ENCODE results near the gene IKZF2. TPM values are rescaled to one million over a fixed set of nuclear protein-coding genes. Genes with fewer than 3 reads are reported as not detected.

The IKZF2 gene
- total and polyA plus RNA-seq, 7 donors: 0.29 to 11.6 (median 3.2) TPM

DNA sequence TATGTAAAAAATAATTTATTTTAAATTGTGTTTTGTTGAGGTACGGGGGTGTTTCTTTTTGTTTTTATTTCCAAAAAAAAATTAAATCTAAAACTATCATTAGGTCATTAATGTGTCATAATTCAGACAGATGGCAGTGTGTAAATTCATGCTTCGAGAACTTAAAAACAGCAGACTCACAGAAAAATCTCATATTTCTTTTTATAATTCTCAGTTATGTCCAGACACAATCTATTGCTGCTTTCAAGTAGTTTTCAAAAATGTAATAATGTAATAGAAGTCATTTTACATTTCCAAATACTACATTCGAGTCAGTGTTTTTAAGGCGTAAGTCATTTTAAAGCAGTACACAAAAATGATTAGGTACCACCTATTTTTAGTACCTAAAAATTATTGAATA, 14.3 kb downstream of the IKZF2 start:
- no peak for DNase-seq
- Histone ChIP-seq H3K4me3 (no peak overlapping the region), H3K4me1 (peaks cover 13% of the 10 kb centered on the region), H3K9me3 (no peaks in the 10 kb centered on the region), H3K36me3 (ENCODE audit: insufficient read depth in 1 of 2, low read depth in 1 of 2) (no peaks in the 10 kb centered on the region), H3K27me3 (ENCODE audit: insufficient read depth in 3 of 3, low read length in 2 of 3) (no peaks in the 10 kb centered on the region), H3K27ac (no peak overlapping the region)
- no peak for ATAC-seq
- TF ChIP-seq, protein P1, sequence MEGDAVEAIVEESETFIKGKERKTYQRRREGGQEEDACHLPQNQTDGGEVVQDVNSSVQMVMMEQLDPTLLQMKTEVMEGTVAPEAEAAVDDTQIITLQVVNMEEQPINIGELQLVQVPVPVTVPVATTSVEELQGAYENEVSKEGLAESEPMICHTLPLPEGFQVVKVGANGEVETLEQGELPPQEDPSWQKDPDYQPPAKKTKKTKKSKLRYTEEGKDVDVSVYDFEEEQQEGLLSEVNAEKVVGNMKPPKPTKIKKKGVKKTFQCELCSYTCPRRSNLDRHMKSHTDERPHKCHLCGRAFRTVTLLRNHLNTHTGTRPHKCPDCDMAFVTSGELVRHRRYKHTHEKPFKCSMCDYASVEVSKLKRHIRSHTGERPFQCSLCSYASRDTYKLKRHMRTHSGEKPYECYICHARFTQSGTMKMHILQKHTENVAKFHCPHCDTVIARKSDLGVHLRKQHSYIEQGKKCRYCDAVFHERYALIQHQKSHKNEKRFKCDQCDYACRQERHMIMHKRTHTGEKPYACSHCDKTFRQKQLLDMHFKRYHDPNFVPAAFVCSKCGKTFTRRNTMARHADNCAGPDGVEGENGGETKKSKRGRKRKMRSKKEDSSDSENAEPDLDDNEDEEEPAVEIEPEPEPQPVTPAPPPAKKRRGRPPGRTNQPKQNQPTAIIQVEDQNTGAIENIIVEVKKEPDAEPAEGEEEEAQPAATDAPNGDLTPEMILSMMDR (IDR thresholded peaks at IDR 0.05): no peak
- intact Hi-C loops (cut with DNase I): no loop called here
- 75 to 84% (median 80%) methylated on average over 4 of the region's 4 CpGs for WGBS, 3 donors

DNA sequence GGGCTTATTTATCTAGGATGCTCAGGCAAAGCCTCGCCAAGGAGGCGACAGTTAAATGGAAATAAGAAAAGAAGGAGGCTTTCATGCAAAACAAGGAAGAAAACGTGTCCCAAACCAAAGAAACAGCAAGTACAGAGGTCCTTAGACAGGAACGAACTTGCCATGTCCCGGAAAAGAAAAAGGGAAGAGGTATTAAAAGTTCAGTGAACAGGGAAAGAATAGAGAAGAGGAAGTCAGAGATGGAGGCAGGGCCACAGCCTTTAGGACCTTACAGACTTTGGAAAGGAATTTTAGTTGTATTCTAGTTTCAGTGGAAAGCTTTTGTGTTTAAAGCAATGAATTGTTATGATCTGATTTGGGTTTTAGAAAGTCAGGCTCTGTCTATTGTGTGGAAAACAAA, 22.1 kb downstream of the IKZF2 start:
- Histone ChIP-seq H3K4me1 (peaks cover 27% of the 10 kb centered on the region), H3K9me3 (no peaks in the 10 kb centered on the region), H3K27me3 (ENCODE audit: insufficient read depth in 3 of 3, low read length in 2 of 3) (no peaks in the 10 kb centered on the region), H3K36me3 (ENCODE audit: insufficient read depth in 1 of 2, low read depth in 1 of 2) (no peaks in the 10 kb centered on the region), H3K27ac (no peak overlapping the region), H3K4me3 (no peak overlapping the region)
- intact Hi-C loops (cut with DNase I): no loop called here
- DNase-seq (no peak), ATAC-seq (no peak)
- TF ChIP-seq, protein P1 (IDR thresholded peaks at IDR 0.05): no peak
- WGBS, 3 donors: 82 to 85% (median 84%) methylated on average over 5 of the region's 5 CpGs

DNA sequence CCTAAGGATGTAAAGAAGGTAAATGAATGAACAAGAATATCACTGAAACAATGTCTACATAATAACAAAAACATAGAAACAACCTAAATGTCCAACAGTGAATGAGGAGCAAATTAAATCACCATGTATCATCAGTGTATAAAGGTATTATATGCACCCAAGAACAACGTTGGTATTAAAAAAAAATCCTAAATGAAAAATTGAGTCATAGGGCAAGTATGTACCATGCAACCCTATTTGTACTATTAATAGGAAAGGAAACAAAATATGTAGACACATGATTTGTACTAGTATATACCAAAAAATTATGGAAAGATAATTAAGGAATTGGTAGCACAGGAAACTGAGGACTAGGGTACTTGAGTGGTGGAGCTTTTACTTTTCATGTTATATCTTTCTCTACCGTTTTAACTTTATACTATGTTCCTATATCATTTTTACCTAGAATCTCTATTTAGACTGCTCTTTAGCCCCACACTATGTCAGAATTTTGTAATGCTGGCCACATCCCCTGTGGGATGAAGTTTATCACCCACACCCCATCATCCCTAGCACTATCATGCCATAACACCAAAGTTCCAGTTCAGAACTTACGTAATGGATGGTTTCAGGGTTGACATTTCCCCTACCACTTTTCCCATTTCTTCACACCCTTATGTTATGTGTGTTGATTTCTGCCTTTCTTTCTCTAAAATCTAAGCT, 25.6 kb downstream of the IKZF2 start:
- DNase-seq (no peak), ATAC-seq (peak in 3 of 4 donors; percentile 56 to 80 (median 68))
- TF ChIP-seq, protein P1 (IDR thresholded peaks at IDR 0.05): no peak
- H3K27ac ChIP-seq: no peak overlapping the region
- 59 to 66% (median 64%) methylated on average over 3 of the region's 3 CpGs for WGBS, 3 donors
- peaks cover 50% of the 10 kb centered on the region for H3K4me1 ChIP-seq
- H3K4me3 ChIP-seq: no peak overlapping the region
- H3K36me3 ChIP-seq (ENCODE audit: insufficient read depth in 1 of 2, low read depth in 1 of 2): no peaks in the 10 kb centered on the region
- intact Hi-C loops (cut with DNase I): no loop called here
- H3K9me3 ChIP-seq: no peaks in the 10 kb centered on the region
- no peaks in the 10 kb centered on the region for H3K27me3 ChIP-seq (ENCODE audit: insufficient read depth in 3 of 3, low read length in 2 of 3)

DNA sequence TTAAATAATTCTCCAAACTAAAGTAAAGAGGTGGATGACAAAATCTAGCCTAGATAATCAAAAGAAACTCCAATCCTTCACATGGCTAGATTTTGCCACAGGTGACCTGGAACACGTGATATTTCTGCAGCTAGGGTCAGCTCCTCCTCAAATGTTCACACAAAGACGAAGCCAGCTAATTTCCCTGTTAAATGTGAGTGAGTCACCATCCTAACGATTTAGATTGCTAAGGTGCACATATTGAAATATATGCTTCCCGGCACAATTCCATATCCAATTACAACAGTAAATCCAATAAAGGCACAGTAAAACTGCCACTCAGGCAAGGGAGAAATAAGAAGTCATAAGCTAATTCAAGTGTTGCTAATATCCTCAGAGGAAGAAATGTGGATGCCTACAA, 28.7 kb downstream of the IKZF2 start:
- H3K4me3 ChIP-seq: no peak overlapping the region
- TF ChIP-seq, protein P1 (IDR thresholded peaks at IDR 0.05): no peak
- no peak overlapping the region for H3K27ac ChIP-seq
- no peaks in the 10 kb centered on the region for H3K9me3 ChIP-seq
- DNase-seq: no peak
- ATAC-seq: no peak
- WGBS, 3 donors: 35 to 57% (median 35%) methylated on average over 4 of the region's 4 CpGs
- intact Hi-C loops (cut with DNase I): no loop called here
- no peaks in the 10 kb centered on the region for H3K27me3 ChIP-seq (ENCODE audit: insufficient read depth in 3 of 3, low read length in 2 of 3)
- peaks cover 71% of the 10 kb centered on the region for H3K4me1 ChIP-seq
- H3K36me3 ChIP-seq (ENCODE audit: insufficient read depth in 1 of 2, low read depth in 1 of 2): no peaks in the 10 kb centered on the region

DNA sequence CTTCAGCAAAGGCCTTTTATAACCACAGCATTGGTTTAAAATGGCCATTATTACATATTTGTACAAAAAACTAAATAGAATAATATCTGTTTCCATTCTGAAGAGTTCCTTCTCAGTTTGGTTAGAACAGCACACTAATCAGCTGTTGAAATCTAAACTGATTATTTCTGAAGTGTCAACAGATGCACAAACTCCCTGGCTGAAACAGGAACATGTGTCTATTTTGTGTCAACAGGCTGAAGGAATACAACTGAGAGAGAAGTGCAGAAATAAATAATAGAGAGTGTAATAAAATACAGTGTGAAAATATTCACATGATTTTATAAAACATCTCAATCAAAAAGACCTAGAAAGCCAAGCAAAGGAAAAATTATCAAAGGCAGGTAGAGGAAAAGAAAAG, 29.7 kb downstream of the IKZF2 start:
- H3K9me3 ChIP-seq: no peaks in the 10 kb centered on the region
- no peak overlapping the region for H3K4me3 ChIP-seq
- intact Hi-C loops (cut with DNase I): no loop called here
- peaks cover 73% of the 10 kb centered on the region for H3K4me1 ChIP-seq
- ATAC-seq (no peak), DNase-seq (no peak)
- TF ChIP-seq, protein P1 (IDR thresholded peaks at IDR 0.05): no peak
- H3K27me3 ChIP-seq (ENCODE audit: insufficient read depth in 3 of 3, low read length in 2 of 3): no peaks in the 10 kb centered on the region
- no peaks in the 10 kb centered on the region for H3K36me3 ChIP-seq (ENCODE audit: insufficient read depth in 1 of 2, low read depth in 1 of 2)
- H3K27ac ChIP-seq: no peak overlapping the region

Measured in psoas muscle (tissue), 8 donors.